Activated B cell treated with CpG ODN at 0.5 μM for 24 hours (primary cell): ENCODE data around the gene SELENOF. TPM values are rescaled to one million over a fixed set of nuclear protein-coding genes. Genes with fewer than 3 reads are reported as not detected.

Source experiments
- ATAC-seq: fragments of 200-7000 bp; cut with Tn5 transposase; one replicate; pipeline ENCODE4 v1.10.0; 2021; ENCODE audit warnings: low read depth, mild to moderate bottlenecking, moderate library complexity
- CTCF ChIA-PET: fragments of 350-600 bp; sonication (Branson Sonifier 250); formaldehyde crosslinking; loops from one replicate; lab custom pipeline; 2021; ENCODE audit warnings: antibody characterized with exemption; lab: Charles Lee
- POLR2A ChIA-PET: fragments of 350-600 bp; sonication (Branson Sonifier 250); formaldehyde crosslinking; loops from one replicate; lab custom pipeline; 2021; ENCODE audit warnings: antibody characterized with exemption; lab: Charles Lee
- DNase-seq: peaks from one replicate; pipeline ENCODE4 v3.0.0; 2022
- H3K27ac Mint-ChIP-seq: one replicate; pipeline ENCODE4 v1.8.0; 2020; ENCODE audit warnings: mixed read lengths
- H3K27me3 Mint-ChIP-seq: one replicate; pipeline ENCODE4 v1.8.0; 2021; ENCODE audit warnings: mixed read lengths
- H3K36me3 Mint-ChIP-seq: one replicate; pipeline ENCODE4 v1.8.0; 2021; ENCODE audit warnings: low read depth, mixed read lengths
- H3K4me1 Mint-ChIP-seq: one replicate; pipeline ENCODE4 v1.8.0; 2021; ENCODE audit warnings: mixed read lengths
- H3K4me3 Mint-ChIP-seq: one replicate; pipeline ENCODE4 v1.8.0; 2020; ENCODE audit warnings: mild to moderate bottlenecking, mixed read lengths
- H3K9me3 Mint-ChIP-seq: one replicate; pipeline ENCODE4 v1.8.0; 2020; ENCODE audit warnings: mixed read lengths
- CTCF ChIP-seq: fragments of 200-600 bp; IDR thresholded peaks from one replicate; pipeline ENCODE4 v1.8.0; 2022; ENCODE audit warnings: antibody characterized with exemption, mild to moderate bottlenecking
- intact Hi-C: fragments of 100-400 bp; cut with micrococcal nuclease; formaldehyde crosslinking; loops from one replicate; pipeline ENCODE4 v1.15.1; 2024
- total RNA-seq: library from RNA; stranded (reverse); gene quantifications from 2 replicates; pipeline ENCODE4 v1.2.3, GENCODE V29; 2022

The SELENOF gene
- total RNA-seq, 1 donor from 2014 or later, result 172 TPM

GRCh38 chr1:86845514-86845913 lies 68.4 kb downstream of the SELENOF start:
- TF ChIP-seq CTCF, result no peak
- POLR2A ChIA-PET, result no interaction called here
- H3K27me3 Mint-ChIP-seq, result no peaks in the 10 kb centered on the region
- no peak for DNase-seq
- intact Hi-C loops, result no loop called here
- H3K27ac Mint-ChIP-seq, result no peak overlapping the region
- CTCF ChIA-PET, result no interaction called here
- no peaks in the 10 kb centered on the region for H3K4me1 Mint-ChIP-seq
- no peaks in the 10 kb centered on the region for H3K36me3 Mint-ChIP-seq
- H3K4me3 Mint-ChIP-seq, result no peak overlapping the region
- ATAC-seq, result no peak
- no peaks in the 10 kb centered on the region for H3K9me3 Mint-ChIP-seq

- DNase-seq (no peak), ATAC-seq (no peak)
- Mint-ChIP-seq H3K36me3 (no peaks in the 10 kb centered on the region), H3K4me3 (no peak overlapping the region), H3K27me3 (no peaks in the 10 kb centered on the region), H3K9me3 (no peaks in the 10 kb centered on the region), H3K4me1 (no peaks in the 10 kb centered on the region), H3K27ac (no peak overlapping the region)
- intact Hi-C loops, result no loop called here
- TF ChIP-seq CTCF, result no peak
- POLR2A ChIA-PET, result no interaction called here
- CTCF ChIA-PET, result interaction anchor here (1.5 kb wide), 1 partner anchor 11 kb away, joined by 4 read pairs; no protein-coding TSS in a partner anchor
Observed at GRCh38 chr1:86841116-86841515, 72.8 kb downstream of the SELENOF start.

- TF ChIP-seq CTCF, result no peak
- ChIA-PET POLR2A (no interaction called here), CTCF (interaction anchor here (0.6 to 9.7 kb wide), 24 partner anchors 13 to 256 kb away, joined by 3 to 185 read pairs (median 3); partner anchors contain the start of genes HS2ST1 and SELENOF)
- ATAC-seq, result peak; percentile 88
- Mint-ChIP-seq H3K36me3 (no peaks in the 10 kb centered on the region), H3K4me1 (peaks cover 4% of the 10 kb centered on the region), H3K4me3 (no peak overlapping the region), H3K27ac (peak overlapping the region; percentile 67), H3K27me3 (no peaks in the 10 kb centered on the region), H3K9me3 (no peaks in the 10 kb centered on the region)
- DNase-seq, result peak; percentile 22
- intact Hi-C loops, result loop anchor here (1.0 to 5.0 kb wide), 5 partner anchors 81 to 451 kb away; partner anchors contain the start of genes HS2ST1 and SELENOF
Observed at GRCh38 chr1:86833461-86834215, 80.3 kb downstream of the SELENOF start.

- DNase-seq, result no peak
- H3K27ac Mint-ChIP-seq, result no peak overlapping the region
- ATAC-seq, result no peak
- H3K9me3 Mint-ChIP-seq, result no peaks in the 10 kb centered on the region
- ChIA-PET POLR2A (interaction anchor here (0.5 kb wide), 1 partner anchor 496 kb away, joined by 5 read pairs; the partner anchor contains the start of gene LMO4), CTCF (interaction anchor here (9.7 kb wide), 1 partner anchor 251 kb away, joined by 185 read pairs; no protein-coding TSS in a partner anchor)
- no peak for TF ChIP-seq CTCF
- peaks cover 4% of the 10 kb centered on the region for H3K4me1 Mint-ChIP-seq
- no peaks in the 10 kb centered on the region for H3K36me3 Mint-ChIP-seq
- intact Hi-C loops, result loop anchor here (5.0 kb wide), 1 partner anchor 450 kb away; no protein-coding TSS in a partner anchor
- H3K4me3 Mint-ChIP-seq, result no peak overlapping the region
- H3K27me3 Mint-ChIP-seq, result no peaks in the 10 kb centered on the region
Observed at GRCh38 chr1:86832433-86832832, 81.5 kb downstream of the SELENOF start.

- DNase-seq (no peak), ATAC-seq (no peak)
- Mint-ChIP-seq H3K27ac (no peak overlapping the region), H3K27me3 (no peaks in the 10 kb centered on the region), H3K4me1 (peaks cover 4% of the 10 kb centered on the region), H3K36me3 (no peaks in the 10 kb centered on the region), H3K9me3 (no peaks in the 10 kb centered on the region), H3K4me3 (no peak overlapping the region)
- CTCF ChIA-PET, result interaction anchor here (2.0 to 9.7 kb wide), 2 partner anchors 11 to 254 kb away, joined by 4 to 185 read pairs; no protein-coding TSS in a partner anchor
- no peak for TF ChIP-seq CTCF
- POLR2A ChIA-PET, result interaction anchor here (0.7 kb wide), 1 partner anchor 244 kb away, joined by 4 read pairs; no protein-coding TSS in a partner anchor
- intact Hi-C loops, result no loop called here
Observed at GRCh38 chr1:86829321-86829720, 84.6 kb downstream of the SELENOF start.
